GM12878 (cell line): Measurements from ENCODE around the gene ATG5. TPM values are rescaled to one million over a fixed set of nuclear protein-coding genes. Genes with fewer than 3 reads are reported as not detected.

Experiments used
- ATAC-seq: fragments of 200-7000 bp; cut with Tn5 transposase; 3 replicates; pipeline ENCODE4 v1.9.1; 2020; ENCODE audit warnings: mild to moderate bottlenecking, moderate library complexity
- BruUV-seq: library from RNA; stranded (reverse); fragments of 400-500 nt; replicated peaks from 2 replicates; lab custom pipeline; 2021; lab: Mats Ljungman, UMichigan
- CTCF ChIA-PET: fragments of 300-600 bp; sonication (Branson Sonifier 250); formaldehyde crosslinking; extraction: SDS; loops from one replicate; lab custom pipeline; 2021; ENCODE audit warnings: inconsistent platforms; lab: Yijun Ruan, JAX
- POLR2A ChIA-PET: fragments of 350-600 bp; formaldehyde crosslinking; extraction: SDS; loops from one replicate; lab custom pipeline; 2021; ENCODE audit warnings: inconsistent platforms; lab: Charles Lee
- RAD21 ChIA-PET: fragments of 300-600 bp; sonication (Branson Sonifier 250); formaldehyde crosslinking; loops from one replicate; lab custom pipeline; 2023; ENCODE audit warnings: antibody characterized with exemption; ENCODE audit not compliant: unreplicated experiment; lab: Charles Lee
- SMC1A ChIA-PET: fragments of 300-600 bp; sonication (Branson Sonifier 250); formaldehyde crosslinking; loops from one replicate; lab custom pipeline; 2023; ENCODE audit not compliant: unreplicated experiment, uncharacterized antibody; lab: Charles Lee
- DNase-seq: peaks from one replicate; pipeline ENCODE4 v3.0.0-alpha.2; 2011; ENCODE audit warnings: low read depth, low spot score
- FAIRE-seq: peaks from 3 replicates; lab custom pipeline; 2011; peaks lifted over from hg19 to GRCh38; lab: Jason Lieb, UNC
- H2AFZ ChIP-seq: 2 replicates; pipeline ENCODE4 v1.6.0; 2011; ENCODE audit warnings: low read depth, low read length, control low read depth; ENCODE audit not compliant: control insufficient read depth
- H3K27ac ChIP-seq: 2 replicates; pipeline ENCODE4 v1.5.1; 2011; ENCODE audit warnings: control low read depth; ENCODE audit not compliant: control insufficient read depth, insufficient read depth
- H3K27me3 ChIP-seq, 2 experiments: replicated peaks in 1 of 2; 2 replicates each; pipeline versions ENCODE4 v1.6.0 to v1.6.1; 2011; ENCODE audit warnings: low read length in 1 of 2; ENCODE audit not compliant: control insufficient read depth in 2 of 2, insufficient read depth in 2 of 2
- H3K36me3 ChIP-seq, 2 experiments: 2 replicates each; pipeline ENCODE4 v1.5.1; 2011; ENCODE audit warnings: low read length in 1 of 2; ENCODE audit not compliant: control insufficient read depth in 2 of 2, insufficient read depth in 2 of 2
- H3K4me1 ChIP-seq: 2 replicates; pipeline ENCODE4 v1.6.1; 2011; ENCODE audit warnings: mild to moderate bottlenecking, low read length, moderate library complexity, mixed read lengths; ENCODE audit not compliant: control insufficient read depth, insufficient read depth
- H3K4me2 ChIP-seq: 2 replicates; pipeline ENCODE4 v1.6.0; 2011; ENCODE audit warnings: control low read depth; ENCODE audit not compliant: control insufficient read depth, insufficient read depth
- H3K4me3 ChIP-seq: fragments of 200-600 bp; sonication (generic); 2 replicates; pipeline ENCODE4 v1.5.1; 2016
- H3K79me2 ChIP-seq: 2 replicates; pipeline ENCODE4 v1.6.0; 2011; ENCODE audit warnings: low read length; ENCODE audit not compliant: control insufficient read depth, insufficient read depth
- H3K9ac ChIP-seq: 2 replicates; pipeline ENCODE4 v1.8.0; 2011; ENCODE audit warnings: low read length, control low read depth, mixed read lengths; ENCODE audit not compliant: control insufficient read depth, insufficient read depth
- H3K9me3 ChIP-seq: replicated peaks from 3 replicates; pipeline ENCODE4 v1.5.1; 2011; ENCODE audit warnings: mild to moderate bottlenecking, low read length; ENCODE audit not compliant: control insufficient read depth, insufficient read depth
- H4K20me1 ChIP-seq: 2 replicates; pipeline ENCODE4 v1.6.0; 2011; ENCODE audit not compliant: control insufficient read depth, insufficient read depth
- ATF7 ChIP-seq: fragments of 450-650 bp; IDR thresholded peaks from 2 replicates; pipeline ENCODE4 v1.6.1; 2016; ENCODE audit warnings: low read depth, mild to moderate bottlenecking
- CBX3 ChIP-seq: fragments of 200-600 bp; sonication (generic); IDR thresholded peaks from 2 replicates; pipeline ENCODE4 v1.6.1; 2016; ENCODE audit warnings: low read depth, borderline replicate concordance
- CEBPB ChIP-seq, 2 experiments: fragments of 150-350 bp in 1 of 2; IDR thresholded peaks; 2 replicates each; pipeline ENCODE4 v1.6.1; 2012 to 2014; ENCODE audit warnings: low read depth in 2 of 2, low read length in 2 of 2, borderline replicate concordance in 1 of 2, inconsistent platforms in 1 of 2
- IKZF1 ChIP-seq: fragments of 450-650 bp; conservative IDR thresholded peaks from 2 replicates; pipeline ENCODE4 v1.6.1; 2017; ENCODE audit warnings: antibody characterized with exemption, mild to moderate bottlenecking
- MLLT1 ChIP-seq: fragments of 450-650 bp; IDR thresholded peaks from 2 replicates; pipeline ENCODE4 v1.6.1; 2016; ENCODE audit warnings: mild to moderate bottlenecking
- MTA2 ChIP-seq: fragments of 450-650 bp; IDR thresholded peaks from 2 replicates; pipeline ENCODE4 v1.6.1; 2016; ENCODE audit warnings: low read depth, mild to moderate bottlenecking, moderate library complexity
- PBX3 ChIP-seq: IDR thresholded peaks from 2 replicates; pipeline ENCODE4 v1.6.1; 2011; ENCODE audit warnings: mild to moderate bottlenecking, low read depth, low read length, moderate library complexity; ENCODE audit not compliant: insufficient replicate concordance
- POLR2AphosphoS2 ChIP-seq: IDR thresholded peaks from 2 replicates; pipeline ENCODE4 v1.6.1; 2011; ENCODE audit warnings: low read depth, mild to moderate bottlenecking, low read length, improper control_type of control experiment, moderate library complexity
- RAD51 ChIP-seq: fragments of 450-650 bp; IDR thresholded peaks from 2 replicates; pipeline ENCODE4 v1.6.1; 2016; ENCODE audit warnings: moderate library complexity, mild to moderate bottlenecking, inconsistent platforms
- SMAD1 ChIP-seq: fragments of 450-650 bp; IDR thresholded peaks from 2 replicates; pipeline ENCODE4 v1.6.1; 2018; ENCODE audit warnings: mild to moderate bottlenecking, low read depth; ENCODE audit not compliant: partially characterized antibody
- SPI1 ChIP-seq: IDR thresholded peaks from 2 replicates; pipeline ENCODE4 v1.6.1; 2011; ENCODE audit warnings: low read depth, mild to moderate bottlenecking, low read length, moderate library complexity, borderline replicate concordance; ENCODE audit not compliant: insufficient read depth
- SREBF1 ChIP-seq: IDR thresholded peaks from 2 replicates; pipeline ENCODE4 v1.6.1; 2012; ENCODE audit warnings: mild to moderate bottlenecking, low read length
- SRF ChIP-seq, 2 experiments: IDR thresholded peaks; 2 replicates each; pipeline ENCODE4 v1.6.1; 2011; ENCODE audit warnings: low read depth in 2 of 2, low read length in 2 of 2, mild to moderate bottlenecking in 1 of 2, moderate library complexity in 1 of 2
- STAT3 ChIP-seq: IDR thresholded peaks from 2 replicates; pipeline ENCODE4 v1.6.1; 2011; ENCODE audit warnings: low read depth, low read length, improper control_type of control experiment
- TCF12 ChIP-seq: IDR thresholded peaks from 2 replicates; pipeline ENCODE4 v1.6.1; 2011; ENCODE audit warnings: low read depth, mild to moderate bottlenecking, low read length
- USF2 ChIP-seq: IDR thresholded peaks from 2 replicates; pipeline ENCODE4 v1.6.1; 2011; ENCODE audit warnings: low read depth, low read length, improper control_type of control experiment, borderline replicate concordance
- ZBTB4 ChIP-seq: fragments of 450-650 bp; formaldehyde crosslinking; IDR thresholded peaks from 2 replicates; pipeline ENCODE4 v1.4.0; 2022; ENCODE audit warnings: mild to moderate bottlenecking, moderate library complexity
- WGBS: methylation state at CpG from one replicate; pipeline ENCODE4 v1.1.6; 2016; ENCODE audit warnings: low lambda C conversion rate; ENCODE audit not compliant: insufficient replicate concordance, insufficient coverage; ENCODE audit errors: missing lambda C conversion rate; 5-methylcytosine and 5-hydroxymethylcytosine counted together
- in situ Hi-C: fragments of 300-500 bp; cut with MboI; formaldehyde crosslinking; loops from 9 replicates; pipeline ENCODE4 v1.14.3; 2018; ENCODE audit warnings: mixed read lengths
- intact Hi-C: fragments of 100-400 bp; cut with micrococcal nuclease; formaldehyde crosslinking; loops from one replicate; pipeline ENCODE4 v1.14.2; 2022; ENCODE audit not compliant: unreplicated experiment
- polyA plus RNA-seq, 11 experiments: library from polyadenylated mRNA; depleted of rRNA in 4 of 11; unstranded in 6 of 11; stranded (reverse) in 5 of 11; fragments of >200 nt; fragmentation: Nextera tagmentation in 4 of 11; fragmentation: Illumina TruSeq in 1 of 11; extraction: Ambion mirVana in 4 of 11; extraction: Trizol in 1 of 11; gene quantifications; 1 replicate in 1 of 11; 2 replicates in 10 of 11; pipeline versions ENCODE4 v1.2.1 to v1.2.3, GENCODE V29; 2011 to 2016; ENCODE audit warnings: inconsistent platforms in 2 of 11, missing spikeins in 2 of 11, low read depth in 1 of 11
- total RNA-seq, 4 experiments: library from RNA; depleted of rRNA in 3 of 4; stranded (reverse); fragments of >200 nt in 3 of 4; fragmentation: Illumina TruSeq in 1 of 4; extraction: Trizol in 1 of 4; gene quantifications; 2 replicates each; pipeline versions ENCODE4 v1.2.1 to v1.2.3, GENCODE V29; 2013 to 2021

Gene ATG5
- total and polyA plus RNA-seq, 10 of the 15 experiments (the other 5 are each of a cell fraction or from before 2014, with no cell fraction given): 12.9 to 51.8 (median 23.9) TPM

- no peak for ATAC-seq
- Histone ChIP-seq H3K9me3 (no peaks in the 10 kb centered on the region), H3K4me3 (no peak overlapping the region), H3K27me3 (no peaks in the 10 kb centered on the region), H3K9ac (no peak overlapping the region), H3K36me3 (no peaks in the 10 kb centered on the region), H3K4me2 (no peak overlapping the region), H3K79me2 (no peaks in the 10 kb centered on the region), H2AFZ (no peak overlapping the region), H3K27ac (no peak overlapping the region), H4K20me1 (no peaks in the 10 kb centered on the region), H3K4me1 (peaks cover 16% of the 10 kb centered on the region)
- in situ Hi-C loops (no loop called here), intact Hi-C loops (no loop called here)
- CTCF ChIA-PET: no interaction called here
- RAD21 ChIA-PET: no interaction called here
- SMC1A ChIA-PET: interaction anchor here (1.1 to 1.9 kb wide), 3 partner anchors 24 to 68 kb away, joined by 3 to 6 read pairs (median 3); no protein-coding TSS in a partner anchor
- 94% methylated on average over 4 of the region's 4 CpGs for WGBS
- no peak for FAIRE-seq
- DNase-seq: no peak
- POLR2A ChIA-PET: no interaction called here
- BruUV-seq: no TSS peak
- TF ChIP-seq POLR2AphosphoS2: no peak
- TF ChIP-seq TCF12: no peak
- TF ChIP-seq USF2: no peak
- no peak for TF ChIP-seq SREBF1
- no peak for TF ChIP-seq PBX3
- no peak for TF ChIP-seq MLLT1
- TF ChIP-seq ZBTB4 (CRISPR knock-in tag): no peak
- TF ChIP-seq CBX3: no peak
- no peak for TF ChIP-seq ATF7
- TF ChIP-seq IKZF1: no peak
- no peak for TF ChIP-seq STAT3
- TF ChIP-seq RAD51: no peak
- no peak for TF ChIP-seq CEBPB (IDR thresholded peaks at IDR 0.05; ENCODE audit: borderline replicate concordance in 1 of 2, low read depth in 2 of 2, low read length in 2 of 2)
- TF ChIP-seq SRF (IDR thresholded peaks at IDR 0.05; ENCODE audit: low read depth in 2 of 2, low read length in 2 of 2): no peak
- TF ChIP-seq MTA2: no peak
- TF ChIP-seq SPI1: no peak
- no peak for TF ChIP-seq SMAD1
Measured at GRCh38 chr6:106250953-106251352, 74.6 kb downstream of the ATG5 start.
